HepG2 (cell line): Measurements from ENCODE around the gene GUCA1A. TPM values are rescaled to one million over a fixed set of nuclear protein-coding genes. Genes with fewer than 3 reads are reported as not detected.

Experiments used
- GLI4 ChIP-seq: sonication (generic); formaldehyde crosslinking; IDR thresholded peaks from 2 replicates; pipeline ENCODE4 v1.5.1; 2020; ENCODE audit warnings: missing genetic modification reagents, mild to moderate bottlenecking, moderate library complexity, borderline replicate concordance
- HIC2 ChIP-seq: sonication (generic); formaldehyde crosslinking; IDR thresholded peaks from 2 replicates; pipeline ENCODE4 v1.9.0; 2022; ENCODE audit warnings: low read depth, missing genetic modification reagents
- HOXD1 ChIP-seq: sonication (generic); formaldehyde crosslinking; IDR thresholded peaks from 2 replicates; pipeline ENCODE4 v1.5.0; 2020; ENCODE audit warnings: missing genetic modification reagents
- MAFF ChIP-seq: IDR thresholded peaks from 2 replicates; pipeline ENCODE4 v1.6.1; 2011; ENCODE audit warnings: low read depth, low read length, improper control_type of control experiment
- MTA1 ChIP-seq: sonication (generic); formaldehyde crosslinking; IDR thresholded peaks from 2 replicates; pipeline ENCODE4 v1.4.0; 2020; ENCODE audit warnings: missing genetic modification reagents, mild to moderate bottlenecking, borderline replicate concordance
- NR1H2 ChIP-seq: sonication (generic); formaldehyde crosslinking; IDR thresholded peaks from 2 replicates; pipeline ENCODE4 v1.8.1; 2022; ENCODE audit warnings: low read depth, missing genetic modification reagents, borderline replicate concordance
- U2AF1 ChIP-seq: fragments of 200-400 bp; formaldehyde crosslinking; optimal IDR thresholded peaks from 2 replicates; pipeline ENCODE3; 2017; ENCODE audit warnings: mild to moderate bottlenecking, low read depth, low read length
- ZBTB1 ChIP-seq: sonication (generic); formaldehyde crosslinking; IDR thresholded peaks from 2 replicates; pipeline ENCODE4 v1.4.0; 2020; ENCODE audit warnings: missing genetic modification reagents, borderline replicate concordance
- ZNF274 ChIP-seq: sonication (generic); formaldehyde crosslinking; IDR thresholded peaks from 2 replicates; pipeline ENCODE4 v1.5.1; 2020; ENCODE audit warnings: mild to moderate bottlenecking, missing genetic modification reagents
- ZNF501 ChIP-seq: sonication (generic); formaldehyde crosslinking; IDR thresholded peaks from 2 replicates; pipeline ENCODE4 v1.5.1; 2020; ENCODE audit warnings: mild to moderate bottlenecking, moderate library complexity, missing genetic modification reagents
- ZNF598 ChIP-seq: sonication (generic); formaldehyde crosslinking; IDR thresholded peaks from 2 replicates; pipeline ENCODE4 v1.5.1; 2020; ENCODE audit warnings: mild to moderate bottlenecking, missing genetic modification reagents, borderline replicate concordance
- ZNF609 ChIP-seq: sonication (generic); formaldehyde crosslinking; IDR thresholded peaks from 2 replicates; pipeline ENCODE4 v1.4.0; 2020; ENCODE audit warnings: mild to moderate bottlenecking, missing genetic modification reagents, borderline replicate concordance
- polyA plus RNA-seq, 8 experiments: library from polyadenylated mRNA; depleted of rRNA in 3 of 8; stranded (reverse) in 7 of 8; unstranded in 1 of 8; fragments of >200 nt; fragmentation: Illumina TruSeq in 4 of 8; extraction: Trizol in 4 of 8; gene quantifications; 2 replicates each; pipeline versions ENCODE4 v1.2.1 to v1.2.3, GENCODE V29; 2011 to 2016; ENCODE audit warnings: low read depth in 4 of 8, missing spikeins in 1 of 8, mixed read lengths in 1 of 8; ENCODE audit not compliant: insufficient read depth in 1 of 8
- total RNA-seq, 5 experiments: library from RNA; depleted of rRNA; stranded (reverse); fragments of >200 nt; fragmentation: Illumina TruSeq; extraction: Trizol; gene quantifications; 2 replicates each; pipeline ENCODE4 v1.2.3, GENCODE V29; 2016; ENCODE audit warnings: low read depth in 1 of 5
- TF ChIP-seq, protein P1 (sequence below): IDR thresholded peaks from 2 replicates; pipeline ENCODE4 v1.6.1; 2012; ENCODE audit warnings: inconsistent platforms
- TF ChIP-seq, protein P2 (sequence below): sonication (generic); formaldehyde crosslinking; IDR thresholded peaks from 2 replicates; pipeline ENCODE4 v1.5.1; 2020; ENCODE audit warnings: missing genetic modification reagents, mild to moderate bottlenecking, borderline replicate concordance
- TF ChIP-seq, protein P3 (sequence below): sonication (generic); formaldehyde crosslinking; IDR thresholded peaks from 2 replicates; pipeline ENCODE4 v1.5.0; 2020; ENCODE audit warnings: mild to moderate bottlenecking, missing genetic modification reagents

Gene GUCA1A
- total and polyA plus RNA-seq, 2 of the 13 experiments (the other 11 are each of a cell fraction or from before 2014, with no cell fraction given), result not detected

DNA sequence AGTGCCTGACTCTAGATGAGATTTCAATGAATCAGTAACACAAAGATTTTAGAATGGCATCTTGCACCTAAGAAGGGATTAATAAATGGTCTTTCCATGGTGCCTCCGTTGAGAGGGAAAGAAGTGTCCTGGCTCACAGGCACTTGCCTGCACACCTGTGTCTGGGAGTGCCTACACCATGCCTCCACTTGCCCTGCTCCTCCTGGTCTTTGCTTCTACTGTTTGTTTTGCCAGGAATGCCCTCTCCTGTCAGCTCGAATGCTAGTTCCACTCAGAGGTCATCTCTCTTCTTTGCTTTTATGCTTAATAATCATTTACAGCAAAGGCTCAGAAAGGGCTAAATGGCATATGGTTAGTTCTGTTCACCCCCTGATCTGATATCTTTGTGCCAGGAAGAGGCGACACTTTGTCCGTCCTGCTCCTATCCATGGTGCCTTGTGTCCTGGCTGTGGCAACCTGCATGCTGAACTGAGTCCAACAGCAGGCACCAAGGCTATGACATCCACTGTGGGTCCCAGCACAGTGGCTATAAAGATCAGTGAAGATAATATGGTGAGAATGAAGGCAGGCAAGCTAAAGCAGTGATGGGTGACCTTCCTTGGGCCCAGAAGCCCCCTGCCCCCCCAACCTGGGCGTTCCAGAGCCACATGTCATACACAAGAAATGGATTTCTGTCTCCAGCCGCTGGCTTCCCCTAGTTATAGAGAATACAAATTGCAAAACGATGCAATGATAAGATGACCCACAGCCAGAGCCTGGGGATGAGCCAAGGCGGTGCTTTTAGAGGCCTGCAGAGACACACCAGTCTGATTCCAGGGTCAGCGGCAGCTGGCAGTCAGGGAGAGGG is 32.2 kb upstream of the GUCA1A start (continued):
- TF ChIP-seq, protein P1, sequence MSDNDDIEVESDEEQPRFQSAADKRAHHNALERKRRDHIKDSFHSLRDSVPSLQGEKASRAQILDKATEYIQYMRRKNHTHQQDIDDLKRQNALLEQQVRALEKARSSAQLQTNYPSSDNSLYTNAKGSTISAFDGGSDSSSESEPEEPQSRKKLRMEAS, result 0 out of 2 replicates have a peak, but pooled peaks have one; percentile 12
- TF ChIP-seq, protein P2, sequence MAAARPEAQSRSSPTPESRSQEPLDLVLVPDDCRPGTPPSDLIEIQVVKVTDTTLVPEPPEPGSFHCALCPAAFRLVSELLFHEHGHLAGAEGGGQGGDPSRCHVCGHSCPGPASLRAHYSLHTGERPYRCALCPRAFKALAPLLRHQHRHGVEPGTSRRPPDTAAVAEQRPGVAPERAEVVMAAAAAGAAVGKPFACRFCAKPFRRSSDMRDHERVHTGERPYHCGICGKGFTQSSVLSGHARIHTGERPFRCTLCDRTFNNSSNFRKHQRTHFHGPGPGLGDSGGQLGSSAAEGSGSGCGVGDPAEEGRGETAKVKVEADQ (CRISPR knock-in tag), result 0 out of 2 replicates have a peak, but pooled peaks have one; percentile 26
- TF ChIP-seq HOXD1 (CRISPR knock-in tag) (no peak), HIC2 (CRISPR knock-in tag) (0 out of 2 replicates have a peak, but pooled peaks have one; percentile 16), GLI4 (CRISPR knock-in tag) (0 out of 2 replicates have a peak, but pooled peaks have one; percentile 26), ZNF501 (CRISPR knock-in tag) (peak; percentile 38; the same call in 1 of the 2 replicates), MAFF (peak; percentile 56; the same call in 1 of the 2 replicates), NR1H2 (CRISPR knock-in tag) (no peak), ZNF598 (CRISPR knock-in tag) (0 out of 2 replicates have a peak, but pooled peaks have one; percentile 47), MTA1 (CRISPR knock-in tag) (no peak), ZBTB1 (CRISPR knock-in tag) (no peak), ZNF274 (CRISPR knock-in tag) (peak; percentile 68; the same call in 1 of the 2 replicates), U2AF1 (peak; percentile 38), ZNF609 (CRISPR knock-in tag) (no peak)
- TF ChIP-seq, protein P3, sequence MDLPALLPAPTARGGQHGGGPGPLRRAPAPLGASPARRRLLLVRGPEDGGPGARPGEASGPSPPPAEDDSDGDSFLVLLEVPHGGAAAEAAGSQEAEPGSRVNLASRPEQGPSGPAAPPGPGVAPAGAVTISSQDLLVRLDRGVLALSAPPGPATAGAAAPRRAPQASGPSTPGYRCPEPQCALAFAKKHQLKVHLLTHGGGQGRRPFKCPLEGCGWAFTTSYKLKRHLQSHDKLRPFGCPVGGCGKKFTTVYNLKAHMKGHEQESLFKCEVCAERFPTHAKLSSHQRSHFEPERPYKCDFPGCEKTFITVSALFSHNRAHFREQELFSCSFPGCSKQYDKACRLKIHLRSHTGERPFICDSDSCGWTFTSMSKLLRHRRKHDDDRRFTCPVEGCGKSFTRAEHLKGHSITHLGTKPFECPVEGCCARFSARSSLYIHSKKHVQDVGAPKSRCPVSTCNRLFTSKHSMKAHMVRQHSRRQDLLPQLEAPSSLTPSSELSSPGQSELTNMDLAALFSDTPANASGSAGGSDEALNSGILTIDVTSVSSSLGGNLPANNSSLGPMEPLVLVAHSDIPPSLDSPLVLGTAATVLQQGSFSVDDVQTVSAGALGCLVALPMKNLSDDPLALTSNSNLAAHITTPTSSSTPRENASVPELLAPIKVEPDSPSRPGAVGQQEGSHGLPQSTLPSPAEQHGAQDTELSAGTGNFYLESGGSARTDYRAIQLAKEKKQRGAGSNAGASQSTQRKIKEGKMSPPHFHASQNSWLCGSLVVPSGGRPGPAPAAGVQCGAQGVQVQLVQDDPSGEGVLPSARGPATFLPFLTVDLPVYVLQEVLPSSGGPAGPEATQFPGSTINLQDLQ (CRISPR knock-in tag), result 0 out of 2 replicates have a peak, but pooled peaks have one; percentile 64
